Panc1 (cell line): ENCODE results near the gene TMED10. TPM values are rescaled to one million over a fixed set of nuclear protein-coding genes. Genes with fewer than 3 reads are reported as not detected.

Source experiments
- ATAC-seq: fragments of 200-7000 bp; cut with Tn5 transposase; 2 replicates; pipeline ENCODE4 v1.9.1; 2020; ENCODE audit warnings: mild to moderate bottlenecking, moderate library complexity
- BruUV-seq: library from RNA; stranded (reverse); fragments of 400-500 nt; replicated peaks from 2 replicates; lab custom pipeline; 2021; lab: Mats Ljungman, UMichigan
- CTCF ChIA-PET: fragments of 300-600 bp; sonication (Branson Sonifier 250); formaldehyde crosslinking; loops from one replicate; lab custom pipeline; 2022; ENCODE audit warnings: antibody characterized with exemption; lab: Charles Lee
- POLR2A ChIA-PET: fragments of 300-600 bp; sonication (Branson Sonifier 250); formaldehyde crosslinking; loops from one replicate; lab custom pipeline; 2022; ENCODE audit warnings: antibody characterized with exemption; lab: Charles Lee
- DNase-seq: peaks from one replicate; pipeline ENCODE4 v3.0.0-alpha.2; 2010; ENCODE audit warnings: low read depth, low spot score
- H3K27ac ChIP-seq: 2 replicates; pipeline ENCODE4 v1.5.1; 2011; ENCODE audit warnings: mild to moderate bottlenecking, low read length, inconsistent platforms
- H3K27me3 ChIP-seq: fragments of 200-500 bp; sonication (Bioruptor generic); 2 replicates; pipeline ENCODE4 v1.6.0; 2014; ENCODE audit warnings: low read length, inconsistent platforms; ENCODE audit not compliant: control insufficient read depth, insufficient read depth
- H3K36me3 ChIP-seq: fragments of 200-500 bp; sonication (Bioruptor generic); 2 replicates; pipeline ENCODE4 v1.5.1; 2014; ENCODE audit warnings: inconsistent platforms, mild to moderate bottlenecking, low read length, moderate library complexity; ENCODE audit not compliant: control insufficient read depth, insufficient read depth
- H3K4me1 ChIP-seq: 2 replicates; pipeline ENCODE4 v1.5.1; 2011; ENCODE audit warnings: inconsistent platforms, mild to moderate bottlenecking, low read length, moderate library complexity; ENCODE audit not compliant: control insufficient read depth, insufficient read depth
- H3K4me3 ChIP-seq, 2 experiments: 2 replicates each; pipeline ENCODE4 v1.5.1; 2011 to 2012; ENCODE audit warnings: low read depth in 2 of 2, low read length in 2 of 2, mild to moderate bottlenecking in 2 of 2, inconsistent platforms in 1 of 2, moderate library complexity in 1 of 2
- H3K9me3 ChIP-seq: fragments of 200-500 bp; sonication (Bioruptor generic); 2 replicates; pipeline ENCODE4 v1.5.1; 2014; ENCODE audit warnings: low read depth, mild to moderate bottlenecking, inconsistent platforms, low read length, moderate library complexity; ENCODE audit not compliant: control insufficient read depth, insufficient read depth
- CTCF ChIP-seq: fragments of 450-650 bp; IDR thresholded peaks from 2 replicates; pipeline ENCODE4 v1.5.1; 2017; ENCODE audit warnings: mild to moderate bottlenecking
- POLR2AphosphoS5 ChIP-seq: IDR thresholded peaks from 2 replicates; pipeline ENCODE4 v1.6.1; 2012; ENCODE audit warnings: mild to moderate bottlenecking, low read depth, low read length, moderate library complexity
- REST ChIP-seq, 2 experiments: IDR thresholded peaks; 2 replicates each; pipeline ENCODE4 v1.6.1; 2011 to 2012; ENCODE audit warnings: low read depth in 2 of 2, control low read depth in 1 of 2, low read length in 1 of 2, mild to moderate bottlenecking in 1 of 2, moderate library complexity in 1 of 2; ENCODE audit not compliant: insufficient read depth in 1 of 2
- SIN3A ChIP-seq: IDR thresholded peaks from 2 replicates; pipeline ENCODE4 v1.6.1; 2012; ENCODE audit warnings: low read depth, mild to moderate bottlenecking, low read length, moderate library complexity, borderline replicate concordance; ENCODE audit not compliant: insufficient read depth
- TCF7L2 ChIP-seq: IDR thresholded peaks from 2 replicates; pipeline ENCODE4 v1.6.1; 2011; ENCODE audit warnings: mild to moderate bottlenecking, low read depth, low read length, inconsistent platforms
- in situ Hi-C: cut with HindIII; loops from 2 replicates; pipeline ENCODE4 v1.10.0; 2016; ENCODE audit warnings: low sequenced_read_pairs, low pct_unique_long_range_greater_than_20kb
- intact Hi-C: fragments of 100-400 bp; cut with micrococcal nuclease; formaldehyde crosslinking; loops from one replicate; pipeline ENCODE4 v1.10.0; 2022; ENCODE audit not compliant: unreplicated experiment
- total RNA-seq: library from RNA; stranded (reverse); gene quantifications from one replicate; pipeline ENCODE4 v1.2.1, GENCODE V29; 2021; ENCODE audit not compliant: unreplicated experiment

The TMED10 gene
- total RNA-seq, 1 experiment from 2014 or later = 183 TPM

DNA sequence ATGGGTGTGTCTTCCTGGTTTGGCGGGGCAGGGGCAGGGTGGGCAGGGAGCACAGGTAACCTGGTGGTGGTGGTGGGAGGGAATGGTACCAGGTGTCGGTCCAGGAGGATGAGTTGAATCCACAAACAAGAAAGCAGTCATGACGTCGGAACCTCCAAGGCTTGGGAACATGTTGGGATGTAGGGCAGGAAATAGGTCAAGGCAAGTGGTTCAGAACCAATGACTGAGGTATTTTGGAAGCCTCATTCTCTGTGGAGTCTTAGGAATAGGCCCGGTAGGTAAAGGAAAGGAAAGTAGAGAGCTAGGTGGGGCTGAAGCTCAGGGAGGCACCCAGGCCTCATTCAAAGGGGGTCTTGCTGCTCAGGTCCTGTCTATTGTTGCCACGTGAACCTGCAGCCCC is 39.1 kb upstream of the TMED10 start:
- Histone ChIP-seq H3K4me1 (no peaks in the 10 kb centered on the region), H3K27me3 (no peaks in the 10 kb centered on the region), H3K9me3 (no peaks in the 10 kb centered on the region), H3K27ac (no peak overlapping the region), H3K4me3 (no peak overlapping the region), H3K36me3 (no peaks in the 10 kb centered on the region)
- ChIA-PET POLR2A (no interaction called here), CTCF (no interaction called here)
- TF ChIP-seq SIN3A = no peak
- no peak for TF ChIP-seq POLR2AphosphoS5
- TF ChIP-seq CTCF = no peak
- no peak for TF ChIP-seq REST (IDR thresholded peaks at IDR 0.05; ENCODE audit: insufficient read depth in 1 of 2, low read depth in 2 of 2, low read length in 1 of 2)
- TF ChIP-seq TCF7L2 = no peak
- in situ Hi-C loops (no loop called here), intact Hi-C loops (no loop called here)
- BruUV-seq = no TSS peak
- DNase-seq (no peak), ATAC-seq (no peak)

GRCh38 chr14:75214558-75214957 is 38.1 kb upstream of the TMED10 start:
- in situ Hi-C loops = no loop called here
- CTCF ChIA-PET = no interaction called here

More at GRCh38 chr14:75214558-75214957, 38.1 kb upstream of the TMED10 start:
- Histone ChIP-seq H3K36me3 (no peaks in the 10 kb centered on the region), H3K9me3 (no peaks in the 10 kb centered on the region), H3K27ac (no peak overlapping the region), H3K4me1 (no peaks in the 10 kb centered on the region), H3K4me3 (no peak overlapping the region), H3K27me3 (no peaks in the 10 kb centered on the region)
- no peak for TF ChIP-seq REST (IDR thresholded peaks at IDR 0.05; ENCODE audit: insufficient read depth in 1 of 2, low read depth in 2 of 2, low read length in 1 of 2)
- DNase-seq = no peak
- ATAC-seq = no peak
- POLR2A ChIA-PET = no interaction called here
- BruUV-seq = no TSS peak
- intact Hi-C loops = no loop called here
